Measurements from ENCODE around the gene KXD1.

- TF ChIP-seq EZH2 (IDR thresholded peaks at IDR 0.05; ENCODE audit: borderline replicate concordance, insufficient read depth, low read depth, low read length, poor library complexity, severe bottlenecking) (no peak), CTCF (IDR thresholded peaks at IDR 0.05) (no peak)
These were observed 19.6 kb upstream of the KXD1 start for GRCh38 chr19:18538115-18538514.

All from B cell (primary cell).